GM23338 (cell line): ENCODE measurements around the gene PPP1R7. TPM values are rescaled to one million over a fixed set of nuclear protein-coding genes. Genes with fewer than 3 reads are reported as not detected.

Experiments
- ATAC-seq: fragments of 200-7000 bp; cut with Tn5 transposase; 3 replicates; pipeline ENCODE4 v1.9.1; 2020
- DNase-seq: peaks from one replicate; pipeline ENCODE4 v3.0.0-alpha.2; 2015; ENCODE audit warnings: low spot score
- H2AFZ ChIP-seq: fragments of 200-600 bp; sonication (generic); 2 replicates; pipeline ENCODE4 v1.8.0; 2016; ENCODE audit warnings: antibody characterized with exemption, mild to moderate bottlenecking, moderate library complexity
- H3F3A ChIP-seq: fragments of 200-600 bp; sonication (generic); replicated peaks from 2 replicates; pipeline ENCODE4 v1.8.0; 2017; ENCODE audit warnings: antibody characterized with exemption, mixed run types, low read depth
- H3K27ac ChIP-seq: fragments of 200-600 bp; sonication (generic); 2 replicates; pipeline ENCODE4 v1.6.1; 2016; ENCODE audit warnings: low read depth
- H3K27me3 ChIP-seq: fragments of 200-600 bp; sonication (generic); 2 replicates; pipeline ENCODE4 v1.8.0; 2016; ENCODE audit warnings: mild to moderate bottlenecking, mixed run types, moderate library complexity; ENCODE audit not compliant: insufficient read depth
- H3K36me3 ChIP-seq: fragments of 200-600 bp; sonication (generic); 2 replicates; pipeline ENCODE4 v1.8.0; 2016; ENCODE audit warnings: mild to moderate bottlenecking; ENCODE audit not compliant: insufficient read depth
- H3K4me1 ChIP-seq: fragments of 200-600 bp; sonication (generic); 2 replicates; pipeline ENCODE4 v1.8.0; 2016; ENCODE audit warnings: mild to moderate bottlenecking, moderate library complexity; ENCODE audit not compliant: insufficient read depth
- H3K4me2 ChIP-seq: fragments of 200-600 bp; sonication (generic); 2 replicates; pipeline ENCODE4 v1.7.1; 2017; ENCODE audit warnings: mixed run types
- H3K4me3 ChIP-seq: fragments of 200-600 bp; sonication (generic); 2 replicates; pipeline ENCODE4 v1.6.1; 2016; ENCODE audit warnings: mixed run types
- H3K79me2 ChIP-seq: fragments of 200-600 bp; sonication (generic); replicated peaks from 2 replicates; pipeline ENCODE4 v1.8.0; 2017; ENCODE audit warnings: mild to moderate bottlenecking; ENCODE audit not compliant: insufficient read depth
- H3K9me2 ChIP-seq: fragments of 200-600 bp; sonication (generic); 2 replicates; pipeline ENCODE4 v1.8.0; 2017; ENCODE audit not compliant: insufficient read depth
- H4K20me1 ChIP-seq: fragments of 200-600 bp; sonication (generic); replicated peaks from 2 replicates; pipeline ENCODE4 v1.8.0; 2017; ENCODE audit warnings: mild to moderate bottlenecking; ENCODE audit not compliant: insufficient read depth
- H3K27ac Mint-ChIP-seq: 2 replicates; pipeline ENCODE4 v1.8.0; 2020; ENCODE audit warnings: inconsistent platforms, mild to moderate bottlenecking, moderate library complexity, mixed read lengths
- H3K27me3 Mint-ChIP-seq: 3 replicates; pipeline ENCODE4 v1.8.0; 2022; ENCODE audit warnings: low read depth, mild to moderate bottlenecking, moderate library complexity, mixed read lengths, inconsistent platforms; ENCODE audit not compliant: insufficient read depth, poor library complexity
- H3K36me3 Mint-ChIP-seq: 3 replicates; pipeline ENCODE4 v1.8.0; 2021; ENCODE audit warnings: low read depth, mild to moderate bottlenecking, inconsistent platforms, moderate library complexity, mixed read lengths
- H3K4me1 Mint-ChIP-seq: 3 replicates; pipeline ENCODE4 v1.8.0; 2020; ENCODE audit warnings: mild to moderate bottlenecking, inconsistent platforms, mixed read lengths
- H3K4me3 Mint-ChIP-seq: 3 replicates; pipeline ENCODE4 v1.8.0; 2021; ENCODE audit warnings: moderate library complexity, mild to moderate bottlenecking, inconsistent platforms, mixed read lengths
- H3K9me3 Mint-ChIP-seq: 3 replicates; pipeline ENCODE4 v1.8.0; 2020; ENCODE audit warnings: moderate library complexity, mild to moderate bottlenecking, inconsistent platforms, mixed read lengths
- CTCF ChIP-seq, 2 experiments: fragments of 200-600 bp in 1 of 2; sonication (generic) in 1 of 2; conservative IDR thresholded peaks; 2 replicates each; pipeline versions ENCODE4 v1.5.1 to v1.6.1; 2016 to 2017; ENCODE audit warnings: antibody characterized with exemption in 2 of 2, low read depth in 2 of 2, mild to moderate bottlenecking in 2 of 2, moderate library complexity in 1 of 2
- ETS1 ChIP-seq: IDR thresholded peaks from 2 replicates; pipeline ENCODE4 v1.6.1; 2016; ENCODE audit warnings: antibody characterized with exemption
- EZH2phosphoT487 ChIP-seq: fragments of 200-600 bp; sonication (generic); IDR thresholded peaks from one replicate; pipeline ENCODE4 v1.8.1; 2018; ENCODE audit warnings: antibody characterized with exemption; ENCODE audit not compliant: unreplicated experiment
- JUNB ChIP-seq: IDR thresholded peaks from one replicate; pipeline ENCODE4 v1.6.1; 2016; ENCODE audit warnings: antibody characterized with exemption; ENCODE audit not compliant: unreplicated experiment
- POLR2AphosphoS5 ChIP-seq: IDR thresholded peaks from 2 replicates; pipeline ENCODE4 v1.6.1; 2016; ENCODE audit warnings: antibody characterized with exemption, low read depth
- REST ChIP-seq: IDR thresholded peaks from one replicate; pipeline ENCODE4 v1.6.1; 2018; ENCODE audit warnings: antibody characterized with exemption; ENCODE audit not compliant: unreplicated experiment
- STAT1 ChIP-seq: IDR thresholded peaks from one replicate; pipeline ENCODE4 v1.6.1; 2016; ENCODE audit warnings: antibody characterized with exemption; ENCODE audit not compliant: unreplicated experiment
- ZNF462 ChIP-seq: fragments of 250-450 bp; sonication (Bioruptor Pico); IDR thresholded peaks from 2 replicates; pipeline ENCODE4 v1.5.0; 2020; ENCODE audit warnings: mild to moderate bottlenecking, moderate library complexity
- polyA plus RNA-seq: library from polyadenylated mRNA; unstranded; fragments of >200 nt; fragmentation: Nextera tagmentation; extraction: Ambion mirVana; gene quantifications from 2 replicates; pipeline ENCODE4 v1.2.1, GENCODE V29; 2016
- total RNA-seq: library from RNA; depleted of rRNA; stranded (reverse); fragments of >200 nt; shearing (Covaris generic); gene quantifications from 2 replicates; pipeline ENCODE4 v1.2.3, GENCODE V29; 2014

PPP1R7 gene
- total and polyA plus RNA-seq, 2 experiments from 2014 or later, result 48.2 to 94.3 TPM

- TF ChIP-seq ETS1 (no peak), CTCF (conservative IDR thresholded peaks at IDR 0.05; ENCODE audit: low read depth in 2 of 2) (no peak), POLR2AphosphoS5 (no peak), STAT1 (no peak), JUNB (no peak)
These were observed 18.7 kb upstream of the PPP1R7 start (continued) for GRCh38 chr2:241131531-241131930.

GRCh38 chr2:241132538-241133435 lies 17.5 kb upstream of the PPP1R7 start:
- DNase-seq, result no peak
- Mint-ChIP-seq H3K4me3 (no peak overlapping the region), H3K4me1 (no peaks in the 10 kb centered on the region), H3K36me3 (peaks cover 38% of the 10 kb centered on the region), H3K9me3 (no peaks in the 10 kb centered on the region), H3K27ac (no peak overlapping the region), H3K27me3 (no peaks in the 10 kb centered on the region)
- Histone ChIP-seq H3K27ac (no peak overlapping the region), H2AFZ (no peak overlapping the region), H3K4me1 (no peaks in the 10 kb centered on the region), H3F3A (no peaks in the 10 kb centered on the region), H3K36me3 (peaks cover 4% of the 10 kb centered on the region), H3K27me3 (no peaks in the 10 kb centered on the region), H3K4me3 (no peak overlapping the region), H4K20me1 (no peaks in the 10 kb centered on the region), H3K9me2 (no peaks in the 10 kb centered on the region), H3K79me2 (no peaks in the 10 kb centered on the region), H3K4me2 (no peak overlapping the region)
- ATAC-seq, result no peak
- no peak for TF ChIP-seq EZH2phosphoT487
- no peak for TF ChIP-seq CTCF (conservative IDR thresholded peaks at IDR 0.05; ENCODE audit: low read depth in 2 of 2)
- TF ChIP-seq REST, result no peak
- no peak for TF ChIP-seq ZNF462 (CRISPR knock-in tag)
